Panc1 (cell line): ENCODE data around the gene TRPM6. TPM values are rescaled to one million over a fixed set of nuclear protein-coding genes. Genes with fewer than 3 reads are reported as not detected.

ENCODE experiments used
- ATAC-seq: fragments of 200-7000 bp; cut with Tn5 transposase; 2 replicates; pipeline ENCODE4 v1.9.1; 2020; ENCODE audit warnings: mild to moderate bottlenecking, moderate library complexity
- BruUV-seq: library from RNA; stranded (reverse); fragments of 400-500 nt; replicated peaks from 2 replicates; lab custom pipeline; 2021; lab: Mats Ljungman, UMichigan
- CTCF ChIA-PET: fragments of 300-600 bp; sonication (Branson Sonifier 250); formaldehyde crosslinking; loops from one replicate; lab custom pipeline; 2022; ENCODE audit warnings: antibody characterized with exemption; lab: Charles Lee
- POLR2A ChIA-PET: fragments of 300-600 bp; sonication (Branson Sonifier 250); formaldehyde crosslinking; loops from one replicate; lab custom pipeline; 2022; ENCODE audit warnings: antibody characterized with exemption; lab: Charles Lee
- DNase-seq: peaks from one replicate; pipeline ENCODE4 v3.0.0-alpha.2; 2010; ENCODE audit warnings: low read depth, low spot score
- H3K27ac ChIP-seq: 2 replicates; pipeline ENCODE4 v1.5.1; 2011; ENCODE audit warnings: mild to moderate bottlenecking, low read length, inconsistent platforms
- H3K27me3 ChIP-seq: fragments of 200-500 bp; sonication (Bioruptor generic); 2 replicates; pipeline ENCODE4 v1.6.0; 2014; ENCODE audit warnings: low read length, inconsistent platforms; ENCODE audit not compliant: control insufficient read depth, insufficient read depth
- H3K36me3 ChIP-seq: fragments of 200-500 bp; sonication (Bioruptor generic); 2 replicates; pipeline ENCODE4 v1.5.1; 2014; ENCODE audit warnings: inconsistent platforms, mild to moderate bottlenecking, low read length, moderate library complexity; ENCODE audit not compliant: control insufficient read depth, insufficient read depth
- H3K4me1 ChIP-seq: 2 replicates; pipeline ENCODE4 v1.5.1; 2011; ENCODE audit warnings: inconsistent platforms, mild to moderate bottlenecking, low read length, moderate library complexity; ENCODE audit not compliant: control insufficient read depth, insufficient read depth
- H3K4me3 ChIP-seq, 2 experiments: 2 replicates each; pipeline ENCODE4 v1.5.1; 2011 to 2012; ENCODE audit warnings: low read depth in 2 of 2, low read length in 2 of 2, mild to moderate bottlenecking in 2 of 2, inconsistent platforms in 1 of 2, moderate library complexity in 1 of 2
- H3K9me3 ChIP-seq: fragments of 200-500 bp; sonication (Bioruptor generic); 2 replicates; pipeline ENCODE4 v1.5.1; 2014; ENCODE audit warnings: low read depth, mild to moderate bottlenecking, inconsistent platforms, low read length, moderate library complexity; ENCODE audit not compliant: control insufficient read depth, insufficient read depth
- POLR2AphosphoS5 ChIP-seq: IDR thresholded peaks from 2 replicates; pipeline ENCODE4 v1.6.1; 2012; ENCODE audit warnings: mild to moderate bottlenecking, low read depth, low read length, moderate library complexity
- SIN3A ChIP-seq: IDR thresholded peaks from 2 replicates; pipeline ENCODE4 v1.6.1; 2012; ENCODE audit warnings: low read depth, mild to moderate bottlenecking, low read length, moderate library complexity, borderline replicate concordance; ENCODE audit not compliant: insufficient read depth
- TCF7L2 ChIP-seq: IDR thresholded peaks from 2 replicates; pipeline ENCODE4 v1.6.1; 2011; ENCODE audit warnings: mild to moderate bottlenecking, low read depth, low read length, inconsistent platforms
- in situ Hi-C: cut with HindIII; loops from 2 replicates; pipeline ENCODE4 v1.10.0; 2016; ENCODE audit warnings: low sequenced_read_pairs, low pct_unique_long_range_greater_than_20kb
- intact Hi-C: fragments of 100-400 bp; cut with micrococcal nuclease; formaldehyde crosslinking; loops from one replicate; pipeline ENCODE4 v1.10.0; 2022; ENCODE audit not compliant: unreplicated experiment
- total RNA-seq: library from RNA; stranded (reverse); gene quantifications from one replicate; pipeline ENCODE4 v1.2.1, GENCODE V29; 2021; ENCODE audit not compliant: unreplicated experiment
- TF ChIP-seq, protein P1 (sequence below), 2 experiments: IDR thresholded peaks; 2 replicates each; pipeline ENCODE4 v1.6.1; 2011 to 2012; ENCODE audit warnings: low read depth in 2 of 2, control low read depth in 1 of 2, low read length in 1 of 2, mild to moderate bottlenecking in 1 of 2, moderate library complexity in 1 of 2; ENCODE audit not compliant: insufficient read depth in 1 of 2
- TF ChIP-seq, protein P2 (sequence below): fragments of 450-650 bp; IDR thresholded peaks from 2 replicates; pipeline ENCODE4 v1.5.1; 2017; ENCODE audit warnings: mild to moderate bottlenecking

Gene TRPM6
- total RNA-seq, 1 experiment from 2014 or later, result 0.05 TPM

DNA sequence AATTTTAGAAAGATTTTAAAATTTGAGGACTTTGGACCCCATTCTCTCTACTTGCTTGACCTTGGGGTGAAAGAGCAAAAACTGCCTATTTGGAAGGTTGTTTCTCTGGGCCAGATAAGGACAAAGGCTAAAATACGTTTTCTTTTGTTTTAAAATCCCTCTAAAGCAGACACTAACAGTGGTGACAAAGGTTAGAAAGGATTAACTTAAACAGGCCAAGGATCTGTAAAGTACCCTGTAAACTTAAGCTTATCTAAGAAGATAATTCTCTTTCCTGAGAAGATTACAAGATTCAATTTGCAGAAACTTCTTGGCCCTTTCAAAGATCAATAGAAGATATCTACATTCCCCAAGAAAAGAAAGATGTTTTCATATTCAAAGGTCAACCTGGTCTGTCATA lies 12.1 kb downstream of the TRPM6 start:
- no peaks in the 10 kb centered on the region for H3K4me1 ChIP-seq
- intact Hi-C loops (no loop called here), in situ Hi-C loops (no loop called here)
- CTCF ChIA-PET, result no interaction called here
- H3K27me3 ChIP-seq, result no peaks in the 10 kb centered on the region
- ATAC-seq (no peak), DNase-seq (no peak)
- H3K4me3 ChIP-seq, result no peak overlapping the region
- no peaks in the 10 kb centered on the region for H3K36me3 ChIP-seq
- no peak overlapping the region for H3K27ac ChIP-seq
- POLR2A ChIA-PET, result no interaction called here
- BruUV-seq, result no TSS peak
- H3K9me3 ChIP-seq, result no peaks in the 10 kb centered on the region
- no peak for TF ChIP-seq TCF7L2

DNA sequence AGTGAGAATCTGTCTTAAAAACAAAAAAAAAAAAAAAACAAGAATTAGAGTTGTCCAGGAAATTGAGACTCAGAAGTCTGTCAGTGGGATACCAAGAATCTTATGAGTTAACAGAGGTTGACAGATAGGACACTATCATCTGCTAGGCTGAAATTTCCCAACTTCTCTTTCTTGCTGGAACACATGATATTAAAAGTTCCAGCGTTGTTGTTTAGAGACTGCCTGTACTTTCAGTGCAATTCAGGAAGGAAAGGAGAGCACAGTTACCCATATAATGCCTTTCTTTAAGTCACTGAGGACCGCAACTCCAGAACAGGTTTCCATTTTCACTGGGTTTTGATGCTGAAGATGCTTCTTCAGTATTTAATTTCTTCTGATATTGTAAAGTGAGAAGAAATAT lies 13.5 kb downstream of the TRPM6 start:
- H3K36me3 ChIP-seq, result no peaks in the 10 kb centered on the region
- intact Hi-C loops (no loop called here), in situ Hi-C loops (no loop called here)
- ChIA-PET POLR2A (no interaction called here), CTCF (no interaction called here)
- no peaks in the 10 kb centered on the region for H3K27me3 ChIP-seq
- no peaks in the 10 kb centered on the region for H3K9me3 ChIP-seq
- DNase-seq (no peak), ATAC-seq (no peak)
- no TSS peak for BruUV-seq
- TF ChIP-seq POLR2AphosphoS5, result no peak
- no peak for TF ChIP-seq TCF7L2
- no peaks in the 10 kb centered on the region for H3K4me1 ChIP-seq
- no peak overlapping the region for H3K4me3 ChIP-seq
- no peak overlapping the region for H3K27ac ChIP-seq

DNA sequence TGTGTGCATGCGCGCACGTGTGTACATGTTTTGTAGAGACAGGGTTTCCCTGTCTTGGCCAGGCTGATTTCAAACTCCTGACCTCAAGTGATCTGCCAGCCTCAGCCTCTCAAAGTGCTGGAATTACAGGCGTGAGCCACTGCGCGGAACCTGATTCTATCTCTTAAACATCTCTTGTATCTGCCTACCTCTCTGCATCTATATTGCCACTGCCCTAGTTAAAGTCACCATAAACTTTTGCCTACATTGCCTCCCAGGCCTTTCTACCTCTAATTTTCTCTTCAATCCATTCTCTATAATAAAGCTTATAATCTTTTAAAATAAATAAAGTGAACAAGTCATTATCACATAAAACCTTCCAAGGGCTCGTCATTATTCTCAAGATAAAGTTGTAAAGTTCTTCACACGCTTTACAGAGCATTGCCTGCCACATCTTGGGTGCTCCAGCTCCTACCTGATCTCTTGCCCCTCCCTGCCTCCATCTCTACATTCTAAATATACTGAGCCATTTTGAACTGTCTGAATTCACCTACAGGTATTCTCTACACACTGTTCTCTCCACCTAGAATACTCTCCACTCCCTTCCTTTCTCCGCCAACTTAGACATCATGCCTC lies 15.0 kb downstream of the TRPM6 start:
- TF ChIP-seq, protein P1, sequence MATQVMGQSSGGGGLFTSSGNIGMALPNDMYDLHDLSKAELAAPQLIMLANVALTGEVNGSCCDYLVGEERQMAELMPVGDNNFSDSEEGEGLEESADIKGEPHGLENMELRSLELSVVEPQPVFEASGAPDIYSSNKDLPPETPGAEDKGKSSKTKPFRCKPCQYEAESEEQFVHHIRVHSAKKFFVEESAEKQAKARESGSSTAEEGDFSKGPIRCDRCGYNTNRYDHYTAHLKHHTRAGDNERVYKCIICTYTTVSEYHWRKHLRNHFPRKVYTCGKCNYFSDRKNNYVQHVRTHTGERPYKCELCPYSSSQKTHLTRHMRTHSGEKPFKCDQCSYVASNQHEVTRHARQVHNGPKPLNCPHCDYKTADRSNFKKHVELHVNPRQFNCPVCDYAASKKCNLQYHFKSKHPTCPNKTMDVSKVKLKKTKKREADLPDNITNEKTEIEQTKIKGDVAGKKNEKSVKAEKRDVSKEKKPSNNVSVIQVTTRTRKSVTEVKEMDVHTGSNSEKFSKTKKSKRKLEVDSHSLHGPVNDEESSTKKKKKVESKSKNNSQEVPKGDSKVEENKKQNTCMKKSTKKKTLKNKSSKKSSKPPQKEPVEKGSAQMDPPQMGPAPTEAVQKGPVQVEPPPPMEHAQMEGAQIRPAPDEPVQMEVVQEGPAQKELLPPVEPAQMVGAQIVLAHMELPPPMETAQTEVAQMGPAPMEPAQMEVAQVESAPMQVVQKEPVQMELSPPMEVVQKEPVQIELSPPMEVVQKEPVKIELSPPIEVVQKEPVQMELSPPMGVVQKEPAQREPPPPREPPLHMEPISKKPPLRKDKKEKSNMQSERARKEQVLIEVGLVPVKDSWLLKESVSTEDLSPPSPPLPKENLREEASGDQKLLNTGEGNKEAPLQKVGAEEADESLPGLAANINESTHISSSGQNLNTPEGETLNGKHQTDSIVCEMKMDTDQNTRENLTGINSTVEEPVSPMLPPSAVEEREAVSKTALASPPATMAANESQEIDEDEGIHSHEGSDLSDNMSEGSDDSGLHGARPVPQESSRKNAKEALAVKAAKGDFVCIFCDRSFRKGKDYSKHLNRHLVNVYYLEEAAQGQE (IDR thresholded peaks at IDR 0.05; ENCODE audit: insufficient read depth in 1 of 2, low read depth in 2 of 2, low read length in 1 of 2), result no peak
- TF ChIP-seq SIN3A, result no peak
- TF ChIP-seq, protein P2, sequence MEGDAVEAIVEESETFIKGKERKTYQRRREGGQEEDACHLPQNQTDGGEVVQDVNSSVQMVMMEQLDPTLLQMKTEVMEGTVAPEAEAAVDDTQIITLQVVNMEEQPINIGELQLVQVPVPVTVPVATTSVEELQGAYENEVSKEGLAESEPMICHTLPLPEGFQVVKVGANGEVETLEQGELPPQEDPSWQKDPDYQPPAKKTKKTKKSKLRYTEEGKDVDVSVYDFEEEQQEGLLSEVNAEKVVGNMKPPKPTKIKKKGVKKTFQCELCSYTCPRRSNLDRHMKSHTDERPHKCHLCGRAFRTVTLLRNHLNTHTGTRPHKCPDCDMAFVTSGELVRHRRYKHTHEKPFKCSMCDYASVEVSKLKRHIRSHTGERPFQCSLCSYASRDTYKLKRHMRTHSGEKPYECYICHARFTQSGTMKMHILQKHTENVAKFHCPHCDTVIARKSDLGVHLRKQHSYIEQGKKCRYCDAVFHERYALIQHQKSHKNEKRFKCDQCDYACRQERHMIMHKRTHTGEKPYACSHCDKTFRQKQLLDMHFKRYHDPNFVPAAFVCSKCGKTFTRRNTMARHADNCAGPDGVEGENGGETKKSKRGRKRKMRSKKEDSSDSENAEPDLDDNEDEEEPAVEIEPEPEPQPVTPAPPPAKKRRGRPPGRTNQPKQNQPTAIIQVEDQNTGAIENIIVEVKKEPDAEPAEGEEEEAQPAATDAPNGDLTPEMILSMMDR, result no peak
- TF ChIP-seq POLR2AphosphoS5, result no peak
- TF ChIP-seq TCF7L2, result no peak
- Histone ChIP-seq H3K4me3 (no peak overlapping the region), H3K36me3 (no peaks in the 10 kb centered on the region), H3K27me3 (no peaks in the 10 kb centered on the region), H3K27ac (no peak overlapping the region), H3K4me1 (no peaks in the 10 kb centered on the region), H3K9me3 (no peaks in the 10 kb centered on the region)
- ChIA-PET CTCF (no interaction called here), POLR2A (no interaction called here)
- DNase-seq (no peak), ATAC-seq (no peak)
- intact Hi-C loops (no loop called here), in situ Hi-C loops (no loop called here)
- no TSS peak for BruUV-seq
